ENCODE measurements around the gene PRKCE.

GRCh38 chr2:45833968-45834344, 182.5 kb downstream of the PRKCE start:
- TF ChIP-seq POLR2AphosphoS5 (IDR thresholded peaks at IDR 0.05) (no peak), CTCF (IDR thresholded peaks at IDR 0.05) (no peak), POLR2A (IDR thresholded peaks at IDR 0.05) (no peak), EP300 (IDR thresholded peaks at IDR 0.05) (no peak)

Measured in sigmoid colon (tissue), 4 donors.